GM23338 (cell line): Measurements from ENCODE around the gene MRAS. TPM values are rescaled to one million over a fixed set of nuclear protein-coding genes. Genes with fewer than 3 reads are reported as not detected.

ENCODE experiments used
- ATAC-seq: fragments of 200-7000 bp; cut with Tn5 transposase; 3 replicates; pipeline ENCODE4 v1.9.1; 2020
- DNase-seq: peaks from one replicate; pipeline ENCODE4 v3.0.0-alpha.2; 2015; ENCODE audit warnings: low spot score
- H2AFZ ChIP-seq: fragments of 200-600 bp; sonication (generic); 2 replicates; pipeline ENCODE4 v1.8.0; 2016; ENCODE audit warnings: antibody characterized with exemption, mild to moderate bottlenecking, moderate library complexity
- H3F3A ChIP-seq: fragments of 200-600 bp; sonication (generic); replicated peaks from 2 replicates; pipeline ENCODE4 v1.8.0; 2017; ENCODE audit warnings: antibody characterized with exemption, mixed run types, low read depth
- H3K27ac ChIP-seq: fragments of 200-600 bp; sonication (generic); 2 replicates; pipeline ENCODE4 v1.6.1; 2016; ENCODE audit warnings: low read depth
- H3K27me3 ChIP-seq: fragments of 200-600 bp; sonication (generic); 2 replicates; pipeline ENCODE4 v1.8.0; 2016; ENCODE audit warnings: mild to moderate bottlenecking, mixed run types, moderate library complexity; ENCODE audit not compliant: insufficient read depth
- H3K36me3 ChIP-seq: fragments of 200-600 bp; sonication (generic); 2 replicates; pipeline ENCODE4 v1.8.0; 2016; ENCODE audit warnings: mild to moderate bottlenecking; ENCODE audit not compliant: insufficient read depth
- H3K4me1 ChIP-seq: fragments of 200-600 bp; sonication (generic); 2 replicates; pipeline ENCODE4 v1.8.0; 2016; ENCODE audit warnings: mild to moderate bottlenecking, moderate library complexity; ENCODE audit not compliant: insufficient read depth
- H3K4me2 ChIP-seq: fragments of 200-600 bp; sonication (generic); 2 replicates; pipeline ENCODE4 v1.7.1; 2017; ENCODE audit warnings: mixed run types
- H3K4me3 ChIP-seq: fragments of 200-600 bp; sonication (generic); 2 replicates; pipeline ENCODE4 v1.6.1; 2016; ENCODE audit warnings: mixed run types
- H3K79me2 ChIP-seq: fragments of 200-600 bp; sonication (generic); replicated peaks from 2 replicates; pipeline ENCODE4 v1.8.0; 2017; ENCODE audit warnings: mild to moderate bottlenecking; ENCODE audit not compliant: insufficient read depth
- H3K9me2 ChIP-seq: fragments of 200-600 bp; sonication (generic); 2 replicates; pipeline ENCODE4 v1.8.0; 2017; ENCODE audit not compliant: insufficient read depth
- H4K20me1 ChIP-seq: fragments of 200-600 bp; sonication (generic); replicated peaks from 2 replicates; pipeline ENCODE4 v1.8.0; 2017; ENCODE audit warnings: mild to moderate bottlenecking; ENCODE audit not compliant: insufficient read depth
- H3K27ac Mint-ChIP-seq: 2 replicates; pipeline ENCODE4 v1.8.0; 2020; ENCODE audit warnings: inconsistent platforms, mild to moderate bottlenecking, moderate library complexity, mixed read lengths
- H3K27me3 Mint-ChIP-seq: 3 replicates; pipeline ENCODE4 v1.8.0; 2022; ENCODE audit warnings: low read depth, mild to moderate bottlenecking, moderate library complexity, mixed read lengths, inconsistent platforms; ENCODE audit not compliant: insufficient read depth, poor library complexity
- H3K36me3 Mint-ChIP-seq: 3 replicates; pipeline ENCODE4 v1.8.0; 2021; ENCODE audit warnings: low read depth, mild to moderate bottlenecking, inconsistent platforms, moderate library complexity, mixed read lengths
- H3K4me1 Mint-ChIP-seq: 3 replicates; pipeline ENCODE4 v1.8.0; 2020; ENCODE audit warnings: mild to moderate bottlenecking, inconsistent platforms, mixed read lengths
- H3K4me3 Mint-ChIP-seq: 3 replicates; pipeline ENCODE4 v1.8.0; 2021; ENCODE audit warnings: moderate library complexity, mild to moderate bottlenecking, inconsistent platforms, mixed read lengths
- H3K9me3 Mint-ChIP-seq: 3 replicates; pipeline ENCODE4 v1.8.0; 2020; ENCODE audit warnings: moderate library complexity, mild to moderate bottlenecking, inconsistent platforms, mixed read lengths
- CREB1 ChIP-seq: fragments of 250-450 bp; sonication (Bioruptor Pico); IDR thresholded peaks from 2 replicates; pipeline ENCODE4 v1.5.0; 2020; ENCODE audit warnings: low read depth, mild to moderate bottlenecking, moderate library complexity
- EZH2phosphoT487 ChIP-seq: fragments of 200-600 bp; sonication (generic); IDR thresholded peaks from one replicate; pipeline ENCODE4 v1.8.1; 2018; ENCODE audit warnings: antibody characterized with exemption; ENCODE audit not compliant: unreplicated experiment
- JUNB ChIP-seq: IDR thresholded peaks from one replicate; pipeline ENCODE4 v1.6.1; 2016; ENCODE audit warnings: antibody characterized with exemption; ENCODE audit not compliant: unreplicated experiment
- NANOG ChIP-seq: IDR thresholded peaks from 2 replicates; pipeline ENCODE4 v1.6.1; 2016; ENCODE audit warnings: antibody characterized with exemption, borderline replicate concordance
- ZNF114 ChIP-seq: fragments of 250-450 bp; sonication (Bioruptor Pico); IDR thresholded peaks from 2 replicates; pipeline ENCODE4 v1.5.0; 2020; ENCODE audit warnings: mild to moderate bottlenecking, moderate library complexity
- polyA plus RNA-seq: library from polyadenylated mRNA; unstranded; fragments of >200 nt; fragmentation: Nextera tagmentation; extraction: Ambion mirVana; gene quantifications from 2 replicates; pipeline ENCODE4 v1.2.1, GENCODE V29; 2016
- total RNA-seq: library from RNA; depleted of rRNA; stranded (reverse); fragments of >200 nt; shearing (Covaris generic); gene quantifications from 2 replicates; pipeline ENCODE4 v1.2.3, GENCODE V29; 2014
- TF ChIP-seq, protein P1 (sequence below), 2 experiments: fragments of 200-600 bp in 1 of 2; sonication (generic) in 1 of 2; conservative IDR thresholded peaks; 2 replicates each; pipeline versions ENCODE4 v1.5.1 to v1.6.1; 2016 to 2017; ENCODE audit warnings: antibody characterized with exemption in 2 of 2, low read depth in 2 of 2, mild to moderate bottlenecking in 2 of 2, moderate library complexity in 1 of 2
- TF ChIP-seq, protein P2 (sequence below): IDR thresholded peaks from 2 replicates; pipeline ENCODE4 v1.6.1; 2016; ENCODE audit warnings: antibody characterized with exemption
- TF ChIP-seq, protein P3 (sequence below): IDR thresholded peaks from one replicate; pipeline ENCODE4 v1.6.1; 2018; ENCODE audit warnings: antibody characterized with exemption; ENCODE audit not compliant: unreplicated experiment
- TF ChIP-seq, protein P4 (sequence below): fragments of 250-450 bp; sonication (Bioruptor Pico); IDR thresholded peaks from 2 replicates; pipeline ENCODE4 v1.5.0; 2020; ENCODE audit warnings: mild to moderate bottlenecking, moderate library complexity

The MRAS gene
- total and polyA plus RNA-seq, 2 experiments from 2014 or later: 9.1 to 10.2 TPM

DNA sequence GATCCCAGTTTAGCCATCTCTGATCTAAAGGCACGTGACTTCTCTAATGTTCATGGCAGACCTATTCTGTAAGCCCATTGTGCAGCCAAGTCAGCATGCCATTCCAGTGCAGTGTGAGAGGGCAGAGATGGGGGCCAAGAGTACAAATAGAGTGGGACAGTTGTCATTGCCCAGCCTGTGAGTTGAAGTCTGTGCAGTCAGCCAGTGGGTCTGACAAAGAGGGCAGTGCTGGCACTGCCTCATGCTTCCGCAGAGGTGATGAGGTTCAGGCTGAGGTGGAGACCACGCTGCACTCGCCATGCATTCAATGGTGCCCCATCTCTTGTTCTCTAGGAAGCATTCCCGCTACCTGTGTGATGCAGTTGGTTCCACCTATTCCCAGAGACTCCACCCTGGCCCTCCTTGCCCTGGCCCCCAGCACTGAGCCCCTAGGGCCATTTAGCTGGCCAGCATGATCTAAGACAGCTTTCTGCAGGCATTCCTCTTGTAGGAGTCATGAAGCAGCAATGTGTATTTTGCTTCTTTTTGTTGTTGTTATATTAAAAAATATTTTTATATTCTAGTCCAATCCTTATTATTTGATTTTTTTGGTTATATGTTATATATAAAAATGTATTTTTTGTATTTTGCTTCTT, 3.7 kb downstream of the MRAS start:
- Histone ChIP-seq H3K36me3 (no peaks in the 10 kb centered on the region), H3K27ac (no peak overlapping the region), H3K27me3 (peaks cover 13% of the 10 kb centered on the region; the same call in 1 of the 2 replicates), H3K4me2 (no peak overlapping the region), H2AFZ (no peak overlapping the region), H3K9me2 (0 out of 2 replicates have a peak, but pooled peaks cover 5% of the 10 kb centered on the region), H3F3A (peaks cover 10% of the 10 kb centered on the region), H3K4me3 (no peak overlapping the region), H3K79me2 (no peaks in the 10 kb centered on the region), H4K20me1 (no peaks in the 10 kb centered on the region), H3K4me1 (peaks cover 15% of the 10 kb centered on the region)
- TF ChIP-seq JUNB (no peak), ZNF114 (CRISPR knock-in tag) (no peak), EZH2phosphoT487 (no peak), CREB1 (CRISPR knock-in tag) (no peak), NANOG (no peak)
- TF ChIP-seq, protein P1, sequence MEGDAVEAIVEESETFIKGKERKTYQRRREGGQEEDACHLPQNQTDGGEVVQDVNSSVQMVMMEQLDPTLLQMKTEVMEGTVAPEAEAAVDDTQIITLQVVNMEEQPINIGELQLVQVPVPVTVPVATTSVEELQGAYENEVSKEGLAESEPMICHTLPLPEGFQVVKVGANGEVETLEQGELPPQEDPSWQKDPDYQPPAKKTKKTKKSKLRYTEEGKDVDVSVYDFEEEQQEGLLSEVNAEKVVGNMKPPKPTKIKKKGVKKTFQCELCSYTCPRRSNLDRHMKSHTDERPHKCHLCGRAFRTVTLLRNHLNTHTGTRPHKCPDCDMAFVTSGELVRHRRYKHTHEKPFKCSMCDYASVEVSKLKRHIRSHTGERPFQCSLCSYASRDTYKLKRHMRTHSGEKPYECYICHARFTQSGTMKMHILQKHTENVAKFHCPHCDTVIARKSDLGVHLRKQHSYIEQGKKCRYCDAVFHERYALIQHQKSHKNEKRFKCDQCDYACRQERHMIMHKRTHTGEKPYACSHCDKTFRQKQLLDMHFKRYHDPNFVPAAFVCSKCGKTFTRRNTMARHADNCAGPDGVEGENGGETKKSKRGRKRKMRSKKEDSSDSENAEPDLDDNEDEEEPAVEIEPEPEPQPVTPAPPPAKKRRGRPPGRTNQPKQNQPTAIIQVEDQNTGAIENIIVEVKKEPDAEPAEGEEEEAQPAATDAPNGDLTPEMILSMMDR (conservative IDR thresholded peaks at IDR 0.05; ENCODE audit: low read depth in 2 of 2): no peak
- TF ChIP-seq, protein P2, sequence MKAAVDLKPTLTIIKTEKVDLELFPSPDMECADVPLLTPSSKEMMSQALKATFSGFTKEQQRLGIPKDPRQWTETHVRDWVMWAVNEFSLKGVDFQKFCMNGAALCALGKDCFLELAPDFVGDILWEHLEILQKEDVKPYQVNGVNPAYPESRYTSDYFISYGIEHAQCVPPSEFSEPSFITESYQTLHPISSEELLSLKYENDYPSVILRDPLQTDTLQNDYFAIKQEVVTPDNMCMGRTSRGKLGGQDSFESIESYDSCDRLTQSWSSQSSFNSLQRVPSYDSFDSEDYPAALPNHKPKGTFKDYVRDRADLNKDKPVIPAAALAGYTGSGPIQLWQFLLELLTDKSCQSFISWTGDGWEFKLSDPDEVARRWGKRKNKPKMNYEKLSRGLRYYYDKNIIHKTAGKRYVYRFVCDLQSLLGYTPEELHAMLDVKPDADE: no peak
- TF ChIP-seq, protein P3, sequence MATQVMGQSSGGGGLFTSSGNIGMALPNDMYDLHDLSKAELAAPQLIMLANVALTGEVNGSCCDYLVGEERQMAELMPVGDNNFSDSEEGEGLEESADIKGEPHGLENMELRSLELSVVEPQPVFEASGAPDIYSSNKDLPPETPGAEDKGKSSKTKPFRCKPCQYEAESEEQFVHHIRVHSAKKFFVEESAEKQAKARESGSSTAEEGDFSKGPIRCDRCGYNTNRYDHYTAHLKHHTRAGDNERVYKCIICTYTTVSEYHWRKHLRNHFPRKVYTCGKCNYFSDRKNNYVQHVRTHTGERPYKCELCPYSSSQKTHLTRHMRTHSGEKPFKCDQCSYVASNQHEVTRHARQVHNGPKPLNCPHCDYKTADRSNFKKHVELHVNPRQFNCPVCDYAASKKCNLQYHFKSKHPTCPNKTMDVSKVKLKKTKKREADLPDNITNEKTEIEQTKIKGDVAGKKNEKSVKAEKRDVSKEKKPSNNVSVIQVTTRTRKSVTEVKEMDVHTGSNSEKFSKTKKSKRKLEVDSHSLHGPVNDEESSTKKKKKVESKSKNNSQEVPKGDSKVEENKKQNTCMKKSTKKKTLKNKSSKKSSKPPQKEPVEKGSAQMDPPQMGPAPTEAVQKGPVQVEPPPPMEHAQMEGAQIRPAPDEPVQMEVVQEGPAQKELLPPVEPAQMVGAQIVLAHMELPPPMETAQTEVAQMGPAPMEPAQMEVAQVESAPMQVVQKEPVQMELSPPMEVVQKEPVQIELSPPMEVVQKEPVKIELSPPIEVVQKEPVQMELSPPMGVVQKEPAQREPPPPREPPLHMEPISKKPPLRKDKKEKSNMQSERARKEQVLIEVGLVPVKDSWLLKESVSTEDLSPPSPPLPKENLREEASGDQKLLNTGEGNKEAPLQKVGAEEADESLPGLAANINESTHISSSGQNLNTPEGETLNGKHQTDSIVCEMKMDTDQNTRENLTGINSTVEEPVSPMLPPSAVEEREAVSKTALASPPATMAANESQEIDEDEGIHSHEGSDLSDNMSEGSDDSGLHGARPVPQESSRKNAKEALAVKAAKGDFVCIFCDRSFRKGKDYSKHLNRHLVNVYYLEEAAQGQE: no peak
- TF ChIP-seq, protein P4, sequence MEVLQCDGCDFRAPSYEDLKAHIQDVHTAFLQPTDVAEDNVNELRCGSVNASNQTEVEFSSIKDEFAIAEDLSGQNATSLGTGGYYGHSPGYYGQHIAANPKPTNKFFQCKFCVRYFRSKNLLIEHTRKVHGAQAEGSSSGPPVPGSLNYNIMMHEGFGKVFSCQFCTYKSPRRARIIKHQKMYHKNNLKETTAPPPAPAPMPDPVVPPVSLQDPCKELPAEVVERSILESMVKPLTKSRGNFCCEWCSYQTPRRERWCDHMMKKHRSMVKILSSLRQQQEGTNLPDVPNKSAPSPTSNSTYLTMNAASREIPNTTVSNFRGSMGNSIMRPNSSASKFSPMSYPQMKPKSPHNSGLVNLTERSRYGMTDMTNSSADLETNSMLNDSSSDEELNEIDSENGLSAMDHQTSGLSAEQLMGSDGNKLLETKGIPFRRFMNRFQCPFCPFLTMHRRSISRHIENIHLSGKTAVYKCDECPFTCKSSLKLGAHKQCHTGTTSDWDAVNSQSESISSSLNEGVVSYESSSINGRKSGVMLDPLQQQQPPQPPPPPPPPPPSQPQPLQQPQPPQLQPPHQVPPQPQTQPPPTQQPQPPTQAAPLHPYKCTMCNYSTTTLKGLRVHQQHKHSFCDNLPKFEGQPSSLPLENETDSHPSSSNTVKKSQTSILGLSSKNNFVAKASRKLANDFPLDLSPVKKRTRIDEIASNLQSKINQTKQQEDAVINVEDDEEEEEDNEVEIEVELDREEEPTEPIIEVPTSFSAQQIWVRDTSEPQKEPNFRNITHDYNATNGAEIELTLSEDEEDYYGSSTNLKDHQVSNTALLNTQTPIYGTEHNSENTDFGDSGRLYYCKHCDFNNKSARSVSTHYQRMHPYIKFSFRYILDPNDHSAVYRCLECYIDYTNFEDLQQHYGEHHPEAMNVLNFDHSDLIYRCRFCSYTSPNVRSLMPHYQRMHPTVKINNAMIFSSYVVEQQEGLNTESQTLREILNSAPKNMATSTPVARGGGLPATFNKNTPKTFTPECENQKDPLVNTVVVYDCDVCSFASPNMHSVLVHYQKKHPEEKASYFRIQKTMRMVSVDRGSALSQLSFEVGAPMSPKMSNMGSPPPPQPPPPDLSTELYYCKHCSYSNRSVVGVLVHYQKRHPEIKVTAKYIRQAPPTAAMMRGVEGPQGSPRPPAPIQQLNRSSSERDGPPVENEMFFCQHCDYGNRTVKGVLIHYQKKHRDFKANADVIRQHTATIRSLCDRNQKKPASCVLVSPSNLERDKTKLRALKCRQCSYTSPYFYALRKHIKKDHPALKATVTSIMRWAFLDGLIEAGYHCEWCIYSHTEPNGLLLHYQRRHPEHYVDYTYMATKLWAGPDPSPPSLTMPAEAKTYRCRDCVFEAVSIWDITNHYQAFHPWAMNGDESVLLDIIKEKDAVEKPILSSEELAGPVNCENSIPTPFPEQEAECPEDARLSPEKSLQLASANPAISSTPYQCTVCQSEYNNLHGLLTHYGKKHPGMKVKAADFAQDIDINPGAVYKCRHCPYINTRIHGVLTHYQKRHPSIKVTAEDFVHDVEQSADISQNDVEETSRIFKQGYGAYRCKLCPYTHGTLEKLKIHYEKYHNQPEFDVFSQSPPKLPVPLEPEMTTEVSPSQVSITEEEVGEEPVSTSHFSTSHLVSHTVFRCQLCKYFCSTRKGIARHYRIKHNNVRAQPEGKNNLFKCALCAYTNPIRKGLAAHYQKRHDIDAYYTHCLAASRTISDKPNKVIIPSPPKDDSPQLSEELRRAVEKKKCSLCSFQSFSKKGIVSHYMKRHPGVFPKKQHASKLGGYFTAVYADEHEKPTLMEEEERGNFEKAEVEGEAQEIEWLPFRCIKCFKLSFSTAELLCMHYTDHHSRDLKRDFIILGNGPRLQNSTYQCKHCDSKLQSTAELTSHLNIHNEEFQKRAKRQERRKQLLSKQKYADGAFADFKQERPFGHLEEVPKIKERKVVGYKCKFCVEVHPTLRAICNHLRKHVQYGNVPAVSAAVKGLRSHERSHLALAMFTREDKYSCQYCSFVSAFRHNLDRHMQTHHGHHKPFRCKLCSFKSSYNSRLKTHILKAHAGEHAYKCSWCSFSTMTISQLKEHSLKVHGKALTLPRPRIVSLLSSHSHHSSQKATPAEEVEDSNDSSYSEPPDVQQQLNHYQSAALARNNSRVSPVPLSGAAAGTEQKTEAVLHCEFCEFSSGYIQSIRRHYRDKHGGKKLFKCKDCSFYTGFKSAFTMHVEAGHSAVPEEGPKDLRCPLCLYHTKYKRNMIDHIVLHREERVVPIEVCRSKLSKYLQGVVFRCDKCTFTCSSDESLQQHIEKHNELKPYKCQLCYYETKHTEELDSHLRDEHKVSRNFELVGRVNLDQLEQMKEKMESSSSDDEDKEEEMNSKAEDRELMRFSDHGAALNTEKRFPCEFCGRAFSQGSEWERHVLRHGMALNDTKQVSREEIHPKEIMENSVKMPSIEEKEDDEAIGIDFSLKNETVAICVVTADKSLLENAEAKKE (CRISPR knock-in tag): no peak
- no peak overlapping the region for H3K4me3 Mint-ChIP-seq
- no peaks in the 10 kb centered on the region for H3K9me3 Mint-ChIP-seq
- H3K27ac Mint-ChIP-seq: no peak overlapping the region
- no peak for ATAC-seq
- no peak for DNase-seq
- peaks cover 24% of the 10 kb centered on the region for H3K27me3 Mint-ChIP-seq
- no peaks in the 10 kb centered on the region; the same call in 2 of the 3 replicates for H3K36me3 Mint-ChIP-seq
- H3K4me1 Mint-ChIP-seq: peaks cover 18% of the 10 kb centered on the region
